Measurements from ENCODE around the gene TOP2B. TPM values are rescaled to one million over a fixed set of nuclear protein-coding genes. Genes with fewer than 3 reads are reported as not detected.

The TOP2B gene
- total and polyA plus RNA-seq, 9 of the 15 experiments (the other 6 are each of a cell fraction or from before 2014, with no cell fraction given), result 45.3 to 186 (median 134) TPM

DNA sequence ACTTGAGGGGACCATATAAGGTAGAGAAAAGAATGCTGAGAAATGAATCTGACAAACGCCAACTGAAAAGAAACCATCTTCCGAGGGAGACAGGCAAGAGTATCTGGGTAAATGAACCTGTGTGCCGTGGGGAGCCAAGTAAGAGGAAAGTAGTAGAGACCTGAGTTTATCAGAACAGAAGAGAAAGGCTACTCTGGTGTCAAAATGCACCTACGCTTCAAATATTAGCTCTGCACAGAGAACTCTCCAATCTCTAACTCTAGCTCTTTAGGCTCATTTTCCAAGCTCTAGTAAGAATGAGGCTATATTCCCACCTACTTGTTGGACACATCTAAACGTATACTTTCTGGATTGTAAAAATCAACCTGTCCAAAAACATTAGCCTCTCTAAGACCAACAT, 53.5 kb downstream of the TOP2B start:
- no TSS peak for BruUV-seq (replicated peaks)

More for the DNA sequence above, 53.5 kb downstream of the TOP2B start:
- no peaks in the 10 kb centered on the region for H3K79me2 ChIP-seq (ENCODE audit: control insufficient read depth, insufficient read depth, low read length)
- FAIRE-seq, result no peak
- ChIA-PET CTCF (ENCODE audit: low intra/inter-chr PET ratio) (no interaction called here), POLR2A (no interaction called here)
- no peak for DNase-seq (ENCODE audit: extremely low read depth in 1 of 4, low spot score in 3 of 4)
- in situ Hi-C loops (cut with MboI) (no loop called here), intact Hi-C loops (cut with micrococcal nuclease) (no loop called here)
- TF ChIP-seq RBM15 (IDR thresholded peaks at IDR 0.05; ENCODE audit: insufficient read depth, low read length) (no peak), NRF1 (conservative IDR thresholded peaks at IDR 0.05 in 1 of 2, IDR thresholded peaks at IDR 0.05 in 1 of 2) (no peak), EP300 (IDR thresholded peaks at IDR 0.05; ENCODE audit: low read length) (no peak), RAD51 (IDR thresholded peaks at IDR 0.05; ENCODE audit: borderline replicate concordance, low read depth) (no peak), RBM14 (IDR thresholded peaks at IDR 0.05; ENCODE audit: borderline replicate concordance, insufficient read depth, low read depth, low read length) (no peak), MED1 (CRISPR knock-in tag; IDR thresholded peaks at IDR 0.05; ENCODE audit: borderline replicate concordance) (no peak), HMGN3 (IDR thresholded peaks at IDR 0.05; ENCODE audit: borderline replicate concordance, extremely low read depth, insufficient read length, low read depth, low read length) (no peak), CHD4 (IDR thresholded peaks at IDR 0.05; ENCODE audit: insufficient read depth, insufficient replicate concordance, low read depth, low read length, poor library complexity, severe bottlenecking) (no peak), NFATC3 (IDR thresholded peaks at IDR 0.05) (no peak), ZNF707 (CRISPR knock-in tag; conservative IDR thresholded peaks at IDR 0.05) (no peak)
- TF ChIP-seq, protein P1, sequence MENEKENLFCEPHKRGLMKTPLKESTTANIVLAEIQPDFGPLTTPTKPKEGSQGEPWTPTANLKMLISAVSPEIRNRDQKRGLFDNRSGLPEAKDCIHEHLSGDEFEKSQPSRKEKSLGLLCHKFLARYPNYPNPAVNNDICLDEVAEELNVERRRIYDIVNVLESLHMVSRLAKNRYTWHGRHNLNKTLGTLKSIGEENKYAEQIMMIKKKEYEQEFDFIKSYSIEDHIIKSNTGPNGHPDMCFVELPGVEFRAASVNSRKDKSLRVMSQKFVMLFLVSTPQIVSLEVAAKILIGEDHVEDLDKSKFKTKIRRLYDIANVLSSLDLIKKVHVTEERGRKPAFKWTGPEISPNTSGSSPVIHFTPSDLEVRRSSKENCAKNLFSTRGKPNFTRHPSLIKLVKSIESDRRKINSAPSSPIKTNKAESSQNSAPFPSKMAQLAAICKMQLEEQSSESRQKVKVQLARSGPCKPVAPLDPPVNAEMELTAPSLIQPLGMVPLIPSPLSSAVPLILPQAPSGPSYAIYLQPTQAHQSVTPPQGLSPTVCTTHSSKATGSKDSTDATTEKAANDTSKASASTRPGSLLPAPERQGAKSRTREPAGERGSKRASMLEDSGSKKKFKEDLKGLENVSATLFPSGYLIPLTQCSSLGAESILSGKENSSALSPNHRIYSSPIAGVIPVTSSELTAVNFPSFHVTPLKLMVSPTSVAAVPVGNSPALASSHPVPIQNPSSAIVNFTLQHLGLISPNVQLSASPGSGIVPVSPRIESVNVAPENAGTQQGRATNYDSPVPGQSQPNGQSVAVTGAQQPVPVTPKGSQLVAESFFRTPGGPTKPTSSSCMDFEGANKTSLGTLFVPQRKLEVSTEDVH (IDR thresholded peaks at IDR 0.05; ENCODE audit: low read depth, partially characterized antibody), result no peak
- TF ChIP-seq, protein P2, sequence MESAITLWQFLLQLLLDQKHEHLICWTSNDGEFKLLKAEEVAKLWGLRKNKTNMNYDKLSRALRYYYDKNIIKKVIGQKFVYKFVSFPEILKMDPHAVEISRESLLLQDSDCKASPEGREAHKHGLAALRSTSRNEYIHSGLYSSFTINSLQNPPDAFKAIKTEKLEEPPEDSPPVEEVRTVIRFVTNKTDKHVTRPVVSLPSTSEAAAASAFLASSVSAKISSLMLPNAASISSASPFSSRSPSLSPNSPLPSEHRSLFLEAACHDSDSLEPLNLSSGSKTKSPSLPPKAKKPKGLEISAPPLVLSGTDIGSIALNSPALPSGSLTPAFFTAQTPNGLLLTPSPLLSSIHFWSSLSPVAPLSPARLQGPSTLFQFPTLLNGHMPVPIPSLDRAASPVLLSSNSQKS (CRISPR knock-in tag; IDR thresholded peaks at IDR 0.05), result no peak
- H3K9me1 ChIP-seq (ENCODE audit: control insufficient read depth, insufficient read depth, low read length), result no peaks in the 10 kb centered on the region
- WGBS (ENCODE audit: insufficient coverage, low coverage, missing lambda C conversion rate), result 94% methylated on average over 5 of the region's 5 CpGs
- no peak overlapping the region for H3K27ac ChIP-seq (ENCODE audit: extremely low read depth, low read depth, low read length)
- peaks cover 85% of the 10 kb centered on the region for H3K36me3 ChIP-seq (ENCODE audit: control insufficient read depth, insufficient read depth, low read length)
- ATAC-seq, result no peak
- H4K20me1 ChIP-seq (replicated peaks; ENCODE audit: control insufficient read depth, insufficient read depth, low read length), result no peaks in the 10 kb centered on the region
- no peak overlapping the region for H3K4me2 ChIP-seq (ENCODE audit: insufficient read depth, low read length)
- no peaks in the 10 kb centered on the region for H3K4me1 ChIP-seq (replicated peaks in 1 of 2; ENCODE audit: control insufficient read depth in 2 of 2, insufficient read depth in 2 of 2, low read length in 2 of 2)
- H3K4me3 ChIP-seq, result no peak overlapping the region
- no peaks in the 10 kb centered on the region for H3K9me3 ChIP-seq (replicated peaks; ENCODE audit: control insufficient read depth, insufficient read depth, low read depth, low read length)
- H2AFZ ChIP-seq (ENCODE audit: low read depth, low read length), result no peak overlapping the region
- no peak overlapping the region for H3K9ac ChIP-seq (ENCODE audit: insufficient read depth in 1 of 2, low read depth in 2 of 2, low read length in 2 of 2)
- H3K27me3 ChIP-seq (ENCODE audit: control insufficient read depth in 2 of 2, insufficient read depth in 2 of 2, low read length in 2 of 2), result no peaks in the 10 kb centered on the region
